Measurements from ENCODE around the gene CNIH2.

GRCh38 chr11:66284526-66285078 is 6.6 kb downstream of the CNIH2 start:
- TF ChIP-seq REST (tag by site-specific recombination; IDR thresholded peaks at IDR 0.05) (no peak), TCF7L2 (IDR thresholded peaks at IDR 0.05; ENCODE audit: borderline replicate concordance, low read depth, low read length) (no peak), ZNF747 (tag by site-specific recombination; IDR thresholded peaks at IDR 0.05) (no peak), ZNF76 (tag by site-specific recombination; IDR thresholded peaks at IDR 0.05; ENCODE audit: borderline replicate concordance, low read depth) (no peak), ZBTB26 (tag by site-specific recombination; optimal IDR thresholded peaks at IDR 0.05) (no peak), ZNF302 (tag by site-specific recombination; IDR thresholded peaks at IDR 0.05; ENCODE audit: low read depth) (no peak), EGR2 (tag by site-specific recombination; IDR thresholded peaks at IDR 0.05; ENCODE audit: low read depth) (no peak), BCL11A (tag by site-specific recombination; IDR thresholded peaks at IDR 0.05; ENCODE audit: low read depth) (no peak), ZNF777 (tag by site-specific recombination; IDR thresholded peaks at IDR 0.05; ENCODE audit: borderline replicate concordance) (no peak)
- TF ChIP-seq, protein P1, sequence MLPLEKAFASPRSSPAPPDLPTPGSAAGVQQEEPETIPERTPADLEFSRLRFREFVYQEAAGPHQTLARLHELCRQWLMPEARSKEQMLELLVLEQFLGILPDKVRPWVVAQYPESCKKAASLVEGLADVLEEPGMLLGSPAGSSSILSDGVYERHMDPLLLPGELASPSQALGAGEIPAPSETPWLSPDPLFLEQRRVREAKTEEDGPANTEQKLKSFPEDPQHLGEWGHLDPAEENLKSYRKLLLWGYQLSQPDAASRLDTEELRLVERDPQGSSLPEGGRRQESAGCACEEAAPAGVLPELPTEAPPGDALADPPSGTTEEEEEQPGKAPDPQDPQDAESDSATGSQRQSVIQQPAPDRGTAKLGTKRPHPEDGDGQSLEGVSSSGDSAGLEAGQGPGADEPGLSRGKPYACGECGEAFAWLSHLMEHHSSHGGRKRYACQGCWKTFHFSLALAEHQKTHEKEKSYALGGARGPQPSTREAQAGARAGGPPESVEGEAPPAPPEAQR (tag by site-specific recombination; IDR thresholded peaks at IDR 0.05), result no peak
- TF ChIP-seq, protein P2, sequence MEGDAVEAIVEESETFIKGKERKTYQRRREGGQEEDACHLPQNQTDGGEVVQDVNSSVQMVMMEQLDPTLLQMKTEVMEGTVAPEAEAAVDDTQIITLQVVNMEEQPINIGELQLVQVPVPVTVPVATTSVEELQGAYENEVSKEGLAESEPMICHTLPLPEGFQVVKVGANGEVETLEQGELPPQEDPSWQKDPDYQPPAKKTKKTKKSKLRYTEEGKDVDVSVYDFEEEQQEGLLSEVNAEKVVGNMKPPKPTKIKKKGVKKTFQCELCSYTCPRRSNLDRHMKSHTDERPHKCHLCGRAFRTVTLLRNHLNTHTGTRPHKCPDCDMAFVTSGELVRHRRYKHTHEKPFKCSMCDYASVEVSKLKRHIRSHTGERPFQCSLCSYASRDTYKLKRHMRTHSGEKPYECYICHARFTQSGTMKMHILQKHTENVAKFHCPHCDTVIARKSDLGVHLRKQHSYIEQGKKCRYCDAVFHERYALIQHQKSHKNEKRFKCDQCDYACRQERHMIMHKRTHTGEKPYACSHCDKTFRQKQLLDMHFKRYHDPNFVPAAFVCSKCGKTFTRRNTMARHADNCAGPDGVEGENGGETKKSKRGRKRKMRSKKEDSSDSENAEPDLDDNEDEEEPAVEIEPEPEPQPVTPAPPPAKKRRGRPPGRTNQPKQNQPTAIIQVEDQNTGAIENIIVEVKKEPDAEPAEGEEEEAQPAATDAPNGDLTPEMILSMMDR (tag by site-specific recombination; IDR thresholded peaks at IDR 0.05), result no peak
